ENCODE measurements around the gene SPAG9. TPM values are rescaled to one million over a fixed set of nuclear protein-coding genes. Genes with fewer than 3 reads are reported as not detected.
A peak's percentile ranks its signal among the peaks of the same experiment; 100 is the strongest.

Gene SPAG9
- total RNA-seq, 1 donor from 2014 or later = 233 TPM

- ATAC-seq = no peak
- no peak for DNase-seq (ENCODE audit: low spot score)
- intact Hi-C loops (cut with DNase I) = no loop called here
These were observed 154.5 kb downstream of the SPAG9 start for GRCh38 chr17:50966163-50966666.

GRCh38 chr17:50963139-50963538, 157.5 kb downstream of the SPAG9 start:
- ATAC-seq (no peak), DNase-seq (ENCODE audit: low spot score) (no peak)
- intact Hi-C loops (cut with DNase I) = no loop called here

- intact Hi-C loops (cut with DNase I) = no loop called here
- DNase-seq (ENCODE audit: low spot score) = no peak
These were observed 159.1 kb downstream of the SPAG9 start for GRCh38 chr17:50961282-50962220.

GRCh38 chr17:50959341-50959740, 161.3 kb downstream of the SPAG9 start:
- ATAC-seq (no peak), DNase-seq (ENCODE audit: low spot score) (no peak)
- intact Hi-C loops (cut with DNase I) = loop anchor here (10.0 kb wide), 1 partner anchor 175 kb away; no protein-coding TSS in a partner anchor

More at GRCh38 chr17:50961282-50962220, 159.1 kb downstream of the SPAG9 start:
- no peak for ATAC-seq

DNA sequence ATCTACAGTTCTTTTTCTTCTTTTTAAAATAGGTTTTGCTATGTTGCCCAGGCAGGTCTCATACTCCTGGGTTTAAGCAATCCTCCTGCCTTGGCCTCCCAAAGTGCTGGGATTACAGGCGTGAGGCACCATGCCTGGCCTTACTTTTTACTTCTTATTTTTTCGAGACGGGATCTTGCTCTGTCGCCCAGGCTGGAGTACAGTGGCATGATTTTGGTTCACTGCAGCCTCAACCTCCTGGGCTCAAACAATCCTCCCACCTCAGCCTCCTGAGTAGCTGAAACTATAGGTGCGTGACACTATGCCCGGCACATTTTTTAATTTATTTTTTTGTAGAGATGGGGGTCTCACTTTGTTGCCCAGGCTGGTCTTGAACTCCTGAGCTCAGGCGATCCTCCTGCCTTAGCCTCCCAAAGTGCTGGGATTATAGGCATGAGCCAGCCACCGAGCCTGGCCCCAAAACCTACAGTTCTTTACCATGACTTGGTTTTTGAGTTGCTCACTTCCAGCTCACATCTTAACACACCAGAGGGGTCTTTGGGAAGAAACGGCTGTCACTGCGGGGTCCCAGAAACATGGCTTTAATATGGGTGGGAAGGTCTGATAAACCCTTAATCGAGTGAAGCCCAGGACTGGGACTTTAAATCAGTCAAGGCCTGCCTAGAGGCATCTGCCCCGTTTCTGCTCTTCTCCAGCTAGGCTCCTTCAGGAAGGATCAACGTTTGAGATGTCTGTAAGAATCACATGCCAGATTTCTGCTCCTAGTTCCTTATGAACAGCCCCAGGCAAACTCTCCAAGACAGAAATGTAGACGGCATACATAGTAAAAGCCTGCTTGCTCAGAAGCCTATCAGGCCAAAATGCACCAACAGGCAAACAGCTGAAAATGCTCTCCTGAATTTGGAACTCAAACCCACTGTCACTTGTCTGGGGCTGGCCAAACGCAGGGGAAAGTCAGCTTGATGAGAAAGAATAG, 162.8 kb downstream of the SPAG9 start:
- DNase-seq (ENCODE audit: low spot score) = no peak
- intact Hi-C loops (cut with DNase I) = loop anchor here (10.0 kb wide), 1 partner anchor 173 kb away; no protein-coding TSS in a partner anchor
- no peak for ATAC-seq

DNA sequence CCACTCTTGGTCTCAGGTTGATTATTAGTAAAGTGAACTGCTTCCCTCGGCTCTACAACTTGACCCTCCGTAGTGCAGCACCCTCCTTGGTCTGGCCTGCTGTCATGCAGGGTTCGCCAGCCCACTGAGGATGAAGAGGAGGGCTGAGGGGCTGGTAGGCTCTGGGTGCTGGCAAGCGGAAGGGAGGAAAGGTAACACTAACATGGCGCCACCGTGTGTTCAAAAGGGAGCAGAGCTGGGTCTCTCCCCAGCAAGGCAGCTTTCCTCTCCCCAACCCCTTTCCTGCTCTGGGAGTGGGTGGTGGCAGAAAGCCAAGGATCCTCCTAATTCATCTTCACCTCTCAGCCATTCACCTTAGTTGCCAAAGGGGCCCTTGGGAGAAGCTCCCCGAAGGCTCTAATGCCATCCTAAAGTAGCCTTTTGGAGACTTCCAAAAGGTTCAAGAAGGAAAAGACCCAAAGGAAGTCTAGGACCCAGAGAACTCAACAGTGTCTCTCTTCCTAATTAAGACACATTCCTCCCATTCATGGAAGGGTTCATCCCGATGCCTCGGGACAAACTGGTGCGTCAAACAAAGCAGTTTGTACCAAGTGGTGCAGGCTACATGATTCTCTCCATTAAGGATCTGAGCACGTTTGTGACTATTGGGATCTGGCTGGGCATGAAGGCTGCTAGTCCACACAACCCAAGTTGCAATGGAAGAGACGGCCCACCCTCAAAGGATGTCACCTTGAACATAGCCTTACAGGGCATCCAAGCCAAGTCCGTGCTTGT, 163.7 kb downstream of the SPAG9 start:
- intact Hi-C loops (cut with DNase I) = loop anchor here (10.0 kb wide), 1 partner anchor 172 kb away; no protein-coding TSS in a partner anchor
- peak; percentile 74 for ATAC-seq

GRCh38 chr17:50956409-50956749, 164.3 kb downstream of the SPAG9 start:
- ATAC-seq = no peak
- intact Hi-C loops (cut with DNase I) = loop anchor here (10.0 kb wide), 1 partner anchor 172 kb away; no protein-coding TSS in a partner anchor
- DNase-seq (ENCODE audit: low spot score) = no peak

More for the DNA sequence above, 163.7 kb downstream of the SPAG9 start:
- DNase-seq (ENCODE audit: low spot score) = peak; percentile 81

DNA sequence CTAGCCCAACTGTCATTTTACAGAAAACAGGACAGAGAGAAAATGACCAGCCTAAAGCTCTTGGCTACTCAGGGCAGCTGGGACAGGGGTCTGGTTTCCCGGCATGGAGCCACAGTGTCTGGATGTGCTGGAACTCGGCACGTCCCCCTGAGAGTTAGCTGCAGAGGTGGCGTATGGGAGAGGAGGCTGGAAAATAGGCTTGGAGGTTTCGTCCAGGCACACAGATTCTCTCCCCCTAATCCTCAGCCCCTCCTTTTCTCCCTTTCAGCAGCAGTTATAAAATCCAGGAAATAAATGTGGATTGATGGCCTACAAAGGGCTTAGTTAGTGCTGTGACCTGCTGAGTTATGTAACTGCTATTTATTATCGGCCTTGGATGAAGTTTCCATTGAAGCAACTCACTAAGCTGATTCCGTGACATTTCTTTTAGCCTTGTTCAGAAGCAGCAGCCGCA, 165.0 kb downstream of the SPAG9 start:
- intact Hi-C loops (cut with DNase I) = loop anchor here (10.0 kb wide), 1 partner anchor 171 kb away; no protein-coding TSS in a partner anchor
- DNase-seq (ENCODE audit: low spot score) (no peak), ATAC-seq (peak; percentile 61)

GRCh38 chr17:50955160-50955559, 165.5 kb downstream of the SPAG9 start:
- intact Hi-C loops (cut with DNase I) = loop anchor here (10.0 kb wide), 1 partner anchor 170 kb away; no protein-coding TSS in a partner anchor
- DNase-seq (ENCODE audit: low spot score) = no peak
- ATAC-seq = no peak

DNA sequence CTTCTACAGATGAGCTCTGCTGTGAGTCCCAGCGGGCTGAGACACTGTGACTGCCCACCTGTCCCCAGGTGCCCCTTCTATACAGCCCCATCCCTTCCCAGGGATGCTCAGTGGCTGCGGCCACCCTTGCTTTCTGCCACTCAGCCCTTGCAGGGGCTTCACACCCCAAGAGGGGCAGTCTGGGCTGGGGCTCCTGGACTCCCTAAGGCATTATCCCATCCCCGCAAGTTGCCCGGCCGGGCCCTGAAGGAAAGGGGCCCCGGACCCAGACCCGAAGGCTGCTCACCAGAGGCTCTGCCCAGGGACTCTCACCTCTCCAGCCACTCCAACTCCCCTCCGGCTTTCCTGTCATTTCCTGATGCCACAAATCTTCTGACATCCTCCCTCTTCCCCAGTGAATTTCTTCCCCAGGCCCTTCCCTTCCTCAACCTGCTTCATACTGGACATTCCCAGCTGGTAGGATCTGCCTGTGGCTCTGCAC, 166.0 kb downstream of the SPAG9 start:
- ATAC-seq = no peak
- intact Hi-C loops (cut with DNase I) = loop anchor here (5.0 to 10.0 kb wide), 2 partner anchors 102 to 170 kb away; no protein-coding TSS in a partner anchor
- no peak for DNase-seq (ENCODE audit: low spot score)

DNA sequence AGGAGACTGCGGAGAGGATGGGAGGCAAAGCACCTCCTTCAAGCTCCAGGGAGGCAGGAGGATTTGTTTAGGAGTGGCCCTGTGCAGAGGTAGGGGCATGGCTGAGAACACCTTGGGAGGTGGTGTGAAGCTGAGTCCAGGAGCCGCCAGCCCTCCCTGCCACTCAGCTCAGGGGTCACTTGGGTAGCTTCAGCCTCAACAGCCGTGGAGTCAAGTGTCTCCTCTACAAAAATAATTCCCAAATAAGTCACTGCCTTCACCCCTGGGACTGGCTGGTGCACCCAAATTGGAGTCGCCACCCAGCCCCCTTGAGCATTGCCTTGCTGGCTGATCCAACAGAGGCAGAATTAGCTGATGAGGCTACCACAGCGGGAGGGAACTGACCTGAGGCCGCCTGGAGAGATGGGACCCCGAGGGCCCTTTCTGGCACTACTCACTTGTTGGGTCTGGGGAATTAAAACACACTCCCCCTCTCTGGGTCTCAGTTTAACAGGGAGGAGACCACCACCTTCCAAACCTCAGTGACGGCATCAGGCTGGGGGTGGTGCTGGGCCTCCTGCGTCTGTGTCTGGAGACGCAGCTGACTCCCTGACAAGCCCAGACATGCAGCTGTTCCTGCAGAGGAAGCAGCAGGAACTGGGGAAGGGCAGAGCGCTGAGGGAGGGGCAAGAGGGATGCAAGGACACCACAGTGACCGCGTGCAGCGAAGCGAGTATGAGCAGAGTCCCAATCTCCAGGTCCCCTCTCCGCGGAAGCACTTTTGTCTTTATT, 166.7 kb downstream of the SPAG9 start:
- peak; percentile 35 for ATAC-seq
- DNase-seq (ENCODE audit: low spot score) = no peak
- intact Hi-C loops (cut with DNase I) = loop anchor here (5.0 to 10.0 kb wide), 2 partner anchors 102 to 169 kb away; no protein-coding TSS in a partner anchor

DNA sequence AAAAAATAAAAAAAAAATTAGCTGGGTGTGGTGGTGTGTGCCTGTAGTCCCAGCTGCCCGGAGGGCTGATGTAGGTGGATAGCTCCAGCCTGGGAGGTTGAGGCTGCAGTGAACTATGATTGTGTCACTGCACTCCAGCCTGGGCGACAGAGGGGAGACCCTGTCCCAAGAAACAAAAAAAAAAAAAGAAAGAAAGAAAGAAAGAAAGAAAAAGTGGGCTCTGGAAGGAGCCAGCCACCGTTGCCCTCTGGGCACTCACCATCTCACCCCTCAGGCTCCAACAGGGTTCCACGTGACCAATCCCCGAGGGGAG, 167.2 kb downstream of the SPAG9 start:
- DNase-seq (ENCODE audit: low spot score) (no peak), ATAC-seq (no peak)
- intact Hi-C loops (cut with DNase I) = loop anchor here (5.0 to 10.0 kb wide), 2 partner anchors 101 to 169 kb away; no protein-coding TSS in a partner anchor

DNA sequence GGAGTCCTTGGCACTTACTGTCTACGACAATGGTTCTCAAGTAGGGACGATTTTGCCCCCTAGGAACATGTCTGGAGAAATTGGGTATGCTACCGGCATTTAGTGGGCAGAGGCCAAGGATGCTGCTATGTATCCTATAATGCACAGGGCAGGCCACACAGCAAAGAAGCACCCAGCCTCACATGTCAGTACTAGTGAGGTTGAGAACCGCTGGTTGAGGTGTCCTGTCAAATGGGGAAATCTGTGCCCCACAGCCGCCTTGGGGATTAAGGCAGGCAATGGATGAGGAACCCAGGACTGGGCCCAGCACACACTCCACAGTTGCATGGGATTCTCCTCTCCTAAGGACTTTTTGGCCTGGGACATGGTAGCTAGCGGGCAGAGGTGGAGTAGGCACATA, 167.8 kb downstream of the SPAG9 start:
- DNase-seq (ENCODE audit: low spot score) (no peak), ATAC-seq (no peak)
- intact Hi-C loops (cut with DNase I) = loop anchor here (5.0 to 10.0 kb wide), 2 partner anchors 101 to 168 kb away; no protein-coding TSS in a partner anchor

DNA sequence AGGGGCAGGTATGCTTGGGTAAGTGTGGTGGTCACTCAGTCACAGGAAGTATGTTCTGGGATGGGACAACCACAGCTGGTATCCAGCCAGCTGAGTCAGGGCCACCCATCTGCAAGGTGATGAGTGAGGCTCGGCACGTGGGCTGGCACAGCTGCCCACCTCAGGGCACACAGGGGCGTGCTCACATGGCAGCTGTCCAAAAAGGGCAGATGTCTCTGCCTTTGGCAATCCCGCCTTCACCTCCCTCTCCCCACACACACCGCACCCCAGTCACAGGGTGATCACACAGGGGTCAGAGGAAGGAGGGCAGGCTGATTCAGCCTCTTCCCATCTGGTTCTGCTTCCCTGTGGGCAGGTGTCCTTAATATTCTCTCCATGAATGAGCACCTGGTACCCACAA, 168.7 kb downstream of the SPAG9 start:
- ATAC-seq = no peak
- intact Hi-C loops (cut with DNase I) = loop anchor here (5.0 to 10.0 kb wide), 2 partner anchors 100 to 167 kb away; no protein-coding TSS in a partner anchor
- DNase-seq (ENCODE audit: low spot score) = no peak

DNA sequence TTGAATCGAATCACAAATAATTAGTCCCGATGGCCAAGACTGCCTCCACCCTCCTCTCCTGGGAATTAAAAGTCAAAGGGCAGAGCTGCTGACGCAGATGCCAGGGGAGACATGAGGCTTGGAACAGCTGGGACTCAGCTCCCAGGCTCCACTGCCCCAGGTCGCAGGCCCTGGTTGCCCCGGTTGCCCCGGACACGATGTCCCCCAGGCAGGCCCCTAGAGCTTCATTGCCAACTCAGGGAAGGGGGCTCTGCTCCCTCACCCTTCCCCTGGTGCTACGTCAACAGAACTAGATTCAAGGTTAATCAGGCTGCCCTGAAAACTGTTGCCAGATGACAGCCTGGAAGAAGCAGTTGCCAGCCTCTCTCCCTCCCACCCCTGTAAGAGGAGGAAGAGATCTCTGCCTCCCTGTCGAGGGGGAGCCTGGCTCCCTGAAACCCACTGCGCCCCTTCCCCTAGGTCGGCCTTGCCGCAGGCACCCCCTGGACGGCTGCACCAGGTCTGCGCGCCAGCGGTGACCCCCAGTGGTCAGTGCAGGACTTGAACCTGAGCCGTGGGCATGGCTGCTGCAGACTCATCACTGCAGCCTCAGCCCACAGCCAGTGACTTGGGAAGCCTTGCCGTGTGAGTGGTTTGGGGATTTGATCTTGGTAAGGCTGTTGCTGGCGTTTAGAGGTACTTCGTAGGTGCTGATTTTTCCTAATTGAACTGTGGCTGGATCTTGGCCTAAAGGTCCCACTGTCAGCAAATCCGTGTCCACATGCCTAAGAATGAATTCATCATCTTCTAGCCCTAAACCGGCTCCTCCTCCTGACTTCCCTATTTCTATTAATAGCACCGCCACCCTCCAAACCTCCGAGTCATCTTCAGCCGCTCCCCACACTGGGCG, 170.4 kb downstream of the SPAG9 start:
- peak; percentile 86 for ATAC-seq
- peak; percentile 89 for DNase-seq (ENCODE audit: low spot score)
- intact Hi-C loops (cut with DNase I) = loop anchor here (5.0 to 10.0 kb wide), 3 partner anchors 88 to 165 kb away; no protein-coding TSS in a partner anchor

Measured in sciatic nerve (tissue), 2 donors.